Measurements from ENCODE around the gene CAPZB.

CAPZB gene

GRCh38 chr1:19467199-19468187 lies 17.8 kb downstream of the CAPZB start:
- Mint-ChIP-seq H3K27ac (peak overlapping the region; percentile 94), H3K27me3 (no peaks in the 10 kb centered on the region), H3K4me1 (ENCODE audit: low read depth) (peaks cover 95% of the 10 kb centered on the region), H3K9me3 (no peaks in the 10 kb centered on the region), H3K36me3 (ENCODE audit: low read depth) (peaks cover 76% of the 10 kb centered on the region), H3K4me3 (no peak overlapping the region)
- DNase-seq = no peak

DNA sequence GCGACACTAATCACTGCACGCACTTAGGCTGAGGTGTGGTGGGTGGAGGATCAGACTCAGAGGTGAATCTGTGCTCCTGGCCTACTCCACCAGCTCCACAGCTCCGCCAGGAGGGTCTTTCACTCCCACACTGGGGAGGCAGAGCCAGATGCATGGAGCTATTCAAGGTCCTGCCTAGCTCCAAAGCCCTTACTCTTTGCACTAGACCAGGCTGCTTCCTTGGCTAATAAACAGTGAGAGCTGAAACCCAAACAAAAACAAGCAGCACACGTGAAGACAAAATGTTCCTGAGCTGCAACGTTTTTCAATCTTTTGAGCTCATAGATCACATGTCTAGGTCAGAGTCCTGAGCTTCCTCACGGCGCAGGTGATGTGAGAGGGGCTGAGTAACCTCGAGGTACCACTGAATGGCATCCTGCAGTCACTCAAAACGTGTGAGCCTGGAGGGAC lies 19.2 kb downstream of the CAPZB start:
- peak overlapping the region; percentile 80 for H3K27ac Mint-ChIP-seq

GRCh38 chr1:19465650-19466049 lies 19.7 kb downstream of the CAPZB start:
- Mint-ChIP-seq H3K36me3 (ENCODE audit: low read depth) (peaks cover 59% of the 10 kb centered on the region), H3K4me1 (ENCODE audit: low read depth) (peaks cover 94% of the 10 kb centered on the region), H3K27me3 (no peaks in the 10 kb centered on the region), H3K27ac (peak overlapping the region; percentile 80), H3K9me3 (no peaks in the 10 kb centered on the region), H3K4me3 (no peak overlapping the region)
- no peak for DNase-seq

More for the DNA sequence above, 19.2 kb downstream of the CAPZB start:
- H3K9me3 Mint-ChIP-seq = no peaks in the 10 kb centered on the region
- peaks cover 62% of the 10 kb centered on the region for H3K36me3 Mint-ChIP-seq (ENCODE audit: low read depth)
- peaks cover 94% of the 10 kb centered on the region for H3K4me1 Mint-ChIP-seq (ENCODE audit: low read depth)
- H3K27me3 Mint-ChIP-seq = no peaks in the 10 kb centered on the region
- no peak overlapping the region for H3K4me3 Mint-ChIP-seq
- DNase-seq = no peak

DNA sequence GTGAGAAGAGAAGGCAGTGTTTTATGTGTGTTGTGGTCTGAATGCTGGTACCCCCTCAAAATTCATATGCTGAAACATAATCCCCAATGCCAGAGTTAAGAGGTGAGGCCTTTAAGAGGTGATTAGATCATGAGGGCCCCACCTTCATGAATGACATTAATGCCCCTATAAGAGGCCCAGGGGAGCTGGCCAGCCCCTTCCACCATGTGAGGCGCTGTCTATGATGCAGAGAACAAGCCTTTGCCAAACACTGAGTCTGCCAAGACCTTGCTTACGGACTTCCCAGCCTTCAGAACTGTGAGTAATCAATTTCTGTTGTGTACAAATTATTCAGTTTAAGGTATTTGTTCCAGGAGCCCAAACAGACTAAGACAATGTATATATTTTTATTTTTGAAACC lies 20.2 kb downstream of the CAPZB start:
- H3K9me3 Mint-ChIP-seq = no peaks in the 10 kb centered on the region
- DNase-seq = no peak
- H3K4me3 Mint-ChIP-seq = no peak overlapping the region
- H3K27ac Mint-ChIP-seq = peak overlapping the region; percentile 80
- H3K36me3 Mint-ChIP-seq (ENCODE audit: low read depth) = peaks cover 56% of the 10 kb centered on the region
- no peaks in the 10 kb centered on the region for H3K27me3 Mint-ChIP-seq
- peaks cover 92% of the 10 kb centered on the region for H3K4me1 Mint-ChIP-seq (ENCODE audit: low read depth)

- H3K36me3 Mint-ChIP-seq (ENCODE audit: low read depth) = peaks cover 56% of the 10 kb centered on the region
- no peaks in the 10 kb centered on the region for H3K27me3 Mint-ChIP-seq
- no peak for DNase-seq
- H3K4me1 Mint-ChIP-seq (ENCODE audit: low read depth) = peaks cover 92% of the 10 kb centered on the region
- peak overlapping the region; percentile 80 for H3K27ac Mint-ChIP-seq
- H3K4me3 Mint-ChIP-seq = no peak overlapping the region
- H3K9me3 Mint-ChIP-seq = no peaks in the 10 kb centered on the region
Measured at GRCh38 chr1:19464696-19465095, 20.6 kb downstream of the CAPZB start.

DNA sequence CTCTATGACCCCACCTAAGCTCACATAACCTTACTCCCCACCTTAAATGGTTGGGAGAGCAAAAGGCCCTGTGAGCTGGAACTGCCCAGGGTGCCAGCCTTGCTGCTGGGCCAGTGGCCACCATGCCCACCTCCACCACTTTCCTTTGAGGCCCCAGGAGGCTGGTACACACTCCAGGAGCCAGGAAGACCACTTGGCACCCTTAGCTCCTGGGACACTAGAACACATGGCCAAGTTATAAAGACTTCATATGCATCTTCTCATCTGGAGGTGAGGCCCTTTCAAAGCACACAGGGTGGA lies 21.9 kb downstream of the CAPZB start:
- peak overlapping the region; percentile 90 for H3K27ac Mint-ChIP-seq
- H3K27me3 Mint-ChIP-seq = no peaks in the 10 kb centered on the region
- DNase-seq = no peak
- H3K4me1 Mint-ChIP-seq (ENCODE audit: low read depth) = peaks cover 92% of the 10 kb centered on the region
- H3K9me3 Mint-ChIP-seq = no peaks in the 10 kb centered on the region
- H3K36me3 Mint-ChIP-seq (ENCODE audit: low read depth) = peaks cover 57% of the 10 kb centered on the region
- H3K4me3 Mint-ChIP-seq = peak overlapping the region; percentile 52

DNA sequence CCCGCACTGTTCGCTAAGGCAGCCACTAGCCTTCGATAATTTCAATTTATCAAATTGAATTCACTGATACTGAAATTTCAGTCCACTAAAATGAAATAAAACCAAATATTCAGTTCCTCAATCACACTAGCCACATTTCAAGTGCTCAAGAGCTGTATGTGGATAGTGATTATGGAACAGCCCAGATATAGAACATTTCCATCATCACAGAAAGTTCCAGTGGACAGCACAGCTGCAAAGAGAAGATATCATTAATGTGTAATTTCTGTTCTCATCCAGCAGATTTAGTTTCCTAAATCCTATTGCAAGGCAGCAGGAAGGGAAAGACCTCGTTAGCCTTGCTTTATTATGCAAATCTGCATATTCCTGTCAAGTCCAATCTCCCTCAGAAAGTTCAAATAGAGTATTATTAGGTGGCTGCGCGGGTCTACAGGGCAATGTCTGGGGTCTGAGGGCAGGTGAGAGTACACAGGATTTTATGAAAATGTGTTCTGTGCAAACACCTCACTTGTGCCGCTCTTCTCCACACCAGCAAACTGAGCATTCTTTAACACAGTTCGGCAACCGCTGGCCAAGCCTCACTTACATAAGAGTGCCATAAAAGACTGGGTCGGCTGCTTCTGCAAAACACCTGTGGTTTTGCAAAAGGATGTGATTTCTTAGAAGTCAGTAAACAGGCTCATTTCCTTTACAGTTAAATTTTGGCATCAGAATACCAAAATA lies 22.4 kb downstream of the CAPZB start:
- Mint-ChIP-seq H3K4me1 (ENCODE audit: low read depth) (peaks cover 90% of the 10 kb centered on the region), H3K4me3 (peak overlapping the region; percentile 52), H3K9me3 (no peaks in the 10 kb centered on the region), H3K27ac (peak overlapping the region; percentile 90), H3K36me3 (ENCODE audit: low read depth) (peaks cover 53% of the 10 kb centered on the region), H3K27me3 (no peaks in the 10 kb centered on the region)
- DNase-seq = no peak

GRCh38 chr1:19461220-19461554 lies 24.2 kb downstream of the CAPZB start:
- Mint-ChIP-seq H3K4me3 (no peak overlapping the region), H3K4me1 (ENCODE audit: low read depth) (peaks cover 91% of the 10 kb centered on the region), H3K9me3 (no peaks in the 10 kb centered on the region), H3K27me3 (no peaks in the 10 kb centered on the region), H3K36me3 (ENCODE audit: low read depth) (peaks cover 52% of the 10 kb centered on the region), H3K27ac (peak overlapping the region; percentile 93)
- DNase-seq = peak; percentile 52

DNA sequence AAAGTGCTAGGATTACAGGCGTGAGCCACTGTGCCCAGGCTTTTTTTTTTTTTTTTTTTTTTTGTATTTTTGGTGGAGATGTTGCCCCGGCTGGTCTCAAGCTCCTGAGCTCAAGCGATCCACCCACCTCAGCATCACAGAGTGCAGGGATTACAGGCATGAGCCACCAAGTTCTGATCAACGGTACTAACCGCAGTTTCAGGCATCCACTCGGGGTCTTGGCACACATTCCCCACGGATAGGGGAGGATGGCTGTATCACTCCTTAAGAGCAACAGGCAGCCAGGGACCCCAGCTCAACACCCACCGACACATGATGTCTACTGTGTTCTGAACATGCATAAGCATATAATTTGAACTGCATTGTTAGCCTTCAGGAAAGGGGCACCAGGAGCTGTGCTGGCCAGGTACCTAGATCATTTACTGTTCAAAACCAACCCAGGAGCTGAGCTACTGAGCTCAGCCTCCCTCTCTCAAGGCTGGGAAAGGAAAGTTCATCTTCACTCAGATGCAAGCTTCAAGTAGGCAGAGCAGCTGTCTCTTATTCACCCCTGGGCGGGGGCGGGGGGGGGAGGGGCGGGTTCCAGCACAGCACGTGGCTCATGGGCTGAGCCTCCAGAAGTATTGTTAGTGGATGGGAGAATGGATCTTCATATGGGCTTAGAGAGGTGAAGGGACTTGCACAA lies 24.7 kb downstream of the CAPZB start:
- H3K9me3 Mint-ChIP-seq = no peaks in the 10 kb centered on the region
- DNase-seq = no peak
- peaks cover 50% of the 10 kb centered on the region for H3K36me3 Mint-ChIP-seq (ENCODE audit: low read depth)
- peak overlapping the region; percentile 93 for H3K27ac Mint-ChIP-seq
- H3K4me3 Mint-ChIP-seq = peak overlapping the region; percentile 67
- H3K4me1 Mint-ChIP-seq (ENCODE audit: low read depth) = peaks cover 91% of the 10 kb centered on the region
- no peaks in the 10 kb centered on the region for H3K27me3 Mint-ChIP-seq

DNA sequence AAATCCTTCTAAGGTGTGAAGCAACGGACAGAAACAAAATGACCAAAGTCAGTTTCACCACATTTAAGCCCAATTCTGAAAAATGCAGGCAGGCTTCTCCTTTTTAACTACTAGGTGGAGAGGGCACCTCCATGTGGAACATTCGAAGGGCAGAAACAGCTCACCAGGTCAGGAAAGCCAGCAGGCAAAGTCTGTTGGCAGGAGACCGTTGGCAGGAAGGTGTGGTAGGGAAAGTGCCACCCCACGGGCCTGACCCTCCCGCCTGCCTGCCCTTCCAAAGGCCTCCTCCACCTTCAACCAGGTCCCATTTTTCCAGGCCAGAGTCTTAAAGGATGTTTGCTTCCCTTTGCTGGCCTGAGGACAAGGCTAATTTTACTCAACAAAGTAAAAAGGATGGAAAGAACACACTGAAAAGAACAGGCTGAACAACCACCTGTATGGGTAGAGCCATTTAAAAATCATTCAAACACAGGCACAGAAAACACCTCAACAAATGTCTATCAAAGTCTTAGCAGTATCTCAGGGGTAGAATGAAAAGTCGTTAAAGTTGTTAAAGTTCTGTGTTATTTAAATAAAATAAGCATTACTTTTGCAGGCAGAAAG lies 26.4 kb downstream of the CAPZB start:
- no peak for DNase-seq
- peak overlapping the region; percentile 93 for H3K27ac Mint-ChIP-seq
- H3K4me1 Mint-ChIP-seq (ENCODE audit: low read depth) = peaks cover 93% of the 10 kb centered on the region
- H3K9me3 Mint-ChIP-seq = no peaks in the 10 kb centered on the region
- H3K4me3 Mint-ChIP-seq = peak overlapping the region; percentile 67
- no peaks in the 10 kb centered on the region for H3K27me3 Mint-ChIP-seq
- H3K36me3 Mint-ChIP-seq (ENCODE audit: low read depth) = peaks cover 34% of the 10 kb centered on the region

DNA sequence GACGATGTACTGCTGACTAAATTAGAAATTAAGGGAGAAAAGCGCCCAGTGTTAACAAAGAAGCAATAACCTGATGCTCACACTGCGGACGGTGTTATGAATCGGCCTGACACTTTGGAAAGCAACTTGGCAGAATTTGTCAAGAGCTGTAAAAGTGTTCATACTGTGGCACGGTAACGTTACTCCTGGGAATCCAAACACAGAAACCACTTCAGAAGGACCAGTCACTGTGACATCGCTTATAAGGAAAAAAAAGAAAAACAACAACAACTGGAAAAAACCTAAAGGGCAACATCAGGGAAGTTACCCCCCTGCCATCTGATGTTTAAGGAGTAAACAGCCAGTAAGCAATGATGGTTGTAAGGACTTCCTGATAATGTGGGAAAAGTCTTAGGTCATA lies 27.7 kb downstream of the CAPZB start:
- no peak overlapping the region for H3K4me3 Mint-ChIP-seq
- no peaks in the 10 kb centered on the region for H3K27me3 Mint-ChIP-seq
- H3K27ac Mint-ChIP-seq = peak overlapping the region; percentile 86
- H3K4me1 Mint-ChIP-seq (ENCODE audit: low read depth) = peaks cover 88% of the 10 kb centered on the region
- peaks cover 25% of the 10 kb centered on the region for H3K36me3 Mint-ChIP-seq (ENCODE audit: low read depth)
- no peaks in the 10 kb centered on the region for H3K9me3 Mint-ChIP-seq
- no peak for DNase-seq

- Mint-ChIP-seq H3K9me3 (no peaks in the 10 kb centered on the region), H3K27ac (peak overlapping the region; percentile 86), H3K4me1 (ENCODE audit: low read depth) (peaks cover 90% of the 10 kb centered on the region), H3K4me3 (no peak overlapping the region), H3K36me3 (ENCODE audit: low read depth) (peaks cover 27% of the 10 kb centered on the region), H3K27me3 (no peaks in the 10 kb centered on the region)
- no peak for DNase-seq
Measured at GRCh38 chr1:19456968-19457441, 28.3 kb downstream of the CAPZB start.

GRCh38 chr1:19455353-19455752 lies 30.0 kb downstream of the CAPZB start:
- peak overlapping the region; percentile 86 for H3K27ac Mint-ChIP-seq
- DNase-seq = no peak
- H3K9me3 Mint-ChIP-seq = no peaks in the 10 kb centered on the region
- H3K36me3 Mint-ChIP-seq (ENCODE audit: low read depth) = peaks cover 24% of the 10 kb centered on the region
- H3K4me3 Mint-ChIP-seq = no peak overlapping the region
- H3K27me3 Mint-ChIP-seq = no peaks in the 10 kb centered on the region
- H3K4me1 Mint-ChIP-seq (ENCODE audit: low read depth) = peaks cover 90% of the 10 kb centered on the region

Data from activated T-cell treated with anti-CD3 and anti-CD28 coated beads, Interleukin-2, amount 50 U/mL, for 24 hours (primary cell).